KMS-11 (cell line): ENCODE results near the gene SOCS1.

Source experiments
- H2AFZ ChIP-seq: fragments of 200-600 bp; sonication (generic); 2 replicates; pipeline ENCODE4 v1.6.1; 2016; ENCODE audit warnings: antibody characterized with exemption, mixed run types, low read depth
- H3K27ac ChIP-seq: fragments of 200-600 bp; sonication (generic); 2 replicates; pipeline ENCODE4 v1.6.1; 2016; ENCODE audit warnings: mild to moderate bottlenecking, mixed run types
- H3K27me3 ChIP-seq: fragments of 200-600 bp; sonication (generic); 2 replicates; pipeline ENCODE4 v1.6.1; 2017; ENCODE audit warnings: mild to moderate bottlenecking, low read depth, mixed run types, moderate library complexity; ENCODE audit not compliant: insufficient read depth
- H3K36me3 ChIP-seq: fragments of 200-600 bp; sonication (generic); 2 replicates; pipeline ENCODE4 v1.6.1; 2017; ENCODE audit warnings: mild to moderate bottlenecking, mixed run types; ENCODE audit not compliant: insufficient read depth
- H3K4me1 ChIP-seq: fragments of 200-600 bp; sonication (generic); 2 replicates; pipeline ENCODE4 v1.6.1; 2016; ENCODE audit warnings: mild to moderate bottlenecking, low read depth, mixed run types; ENCODE audit not compliant: poor library complexity, severe bottlenecking
- H3K4me2 ChIP-seq: fragments of 200-600 bp; sonication (generic); 2 replicates; pipeline ENCODE4 v1.7.0; 2016; ENCODE audit warnings: mild to moderate bottlenecking, mixed run types
- H3K4me3 ChIP-seq: fragments of 200-600 bp; sonication (generic); IDR thresholded peaks from 2 replicates; pipeline ENCODE4 v1.6.1; 2017; ENCODE audit warnings: low read depth, low read length, mixed read lengths; ENCODE audit not compliant: insufficient read depth
- H3K79me2 ChIP-seq: fragments of 200-600 bp; sonication (generic); 2 replicates; pipeline ENCODE4 v1.6.1; 2016; ENCODE audit warnings: low read depth, mixed run types; ENCODE audit not compliant: insufficient read depth
- H3K9ac ChIP-seq: fragments of 200-600 bp; sonication (generic); 2 replicates; pipeline ENCODE4 v1.6.1; 2016; ENCODE audit warnings: mild to moderate bottlenecking, mixed run types
- H4K20me1 ChIP-seq: fragments of 200-600 bp; sonication (generic); 2 replicates; pipeline ENCODE4 v1.6.1; 2016; ENCODE audit warnings: mild to moderate bottlenecking, mixed run types; ENCODE audit not compliant: insufficient read depth
- CTCF ChIP-seq: fragments of 200-600 bp; sonication (generic); conservative IDR thresholded peaks from 2 replicates; pipeline ENCODE4 v1.6.1; 2017; ENCODE audit warnings: low read depth, mild to moderate bottlenecking, antibody characterized with exemption, low read length, moderate library complexity, mixed read lengths

The SOCS1 gene

GRCh38 chr16:11204513-11205047, 51.4 kb downstream of the SOCS1 start:
- Histone ChIP-seq H3K27ac (no peak overlapping the region), H4K20me1 (no peaks in the 10 kb centered on the region), H3K4me1 (peaks cover 34% of the 10 kb centered on the region), H3K4me2 (no peak overlapping the region), H3K27me3 (no peaks in the 10 kb centered on the region), H3K36me3 (no peaks in the 10 kb centered on the region), H2AFZ (no peak overlapping the region), H3K4me3 (no peak overlapping the region), H3K79me2 (no peaks in the 10 kb centered on the region), H3K9ac (no peak overlapping the region)
- no peak for TF ChIP-seq CTCF
